ENCODE measurements around the gene SHQ1.
"Not testable (repeated sequence)": the region's sequence is repeated elsewhere in the genome, so short reads cannot be mapped to it uniquely, and the experiment has no call there.

SHQ1 gene

DNA sequence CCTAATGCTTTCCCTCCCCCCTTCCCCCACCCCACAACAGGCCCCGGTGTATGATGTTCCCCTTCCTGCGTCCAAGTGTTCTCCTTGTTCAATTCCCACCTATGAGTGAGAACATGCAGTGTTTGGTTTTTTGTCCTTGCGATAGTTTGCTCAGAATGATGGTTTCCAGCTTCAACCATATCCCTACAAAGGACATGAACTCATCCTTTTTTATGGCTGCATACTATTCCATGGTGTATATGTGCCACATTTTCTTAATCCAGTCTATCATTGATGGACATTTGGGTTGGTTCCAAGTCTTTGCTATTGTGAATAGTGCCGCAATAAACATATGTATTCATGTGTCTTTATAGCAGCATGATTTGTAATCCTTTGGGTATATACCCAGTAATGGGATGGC is 137.8 kb downstream of the SHQ1 start:
- not testable (repeated sequence) for DNase-seq

DNA sequence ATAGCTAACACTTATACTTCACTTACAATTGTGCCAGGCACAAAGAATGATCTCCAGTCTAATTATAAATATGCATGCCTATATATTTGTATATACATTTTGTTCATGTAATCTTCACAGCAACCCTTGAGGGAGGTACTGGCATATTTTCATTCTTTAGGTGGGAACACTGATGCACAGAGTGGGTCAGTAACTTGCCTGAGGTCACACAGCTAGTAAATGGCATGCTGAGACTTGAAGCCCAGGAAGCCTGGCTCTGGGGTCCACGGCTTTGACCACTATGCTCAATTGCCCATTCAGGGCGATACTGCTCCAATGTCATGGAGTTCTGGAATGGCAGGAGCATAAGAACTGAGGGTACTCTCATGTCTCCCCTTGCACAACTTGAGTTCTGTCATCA is 139.8 kb downstream of the SHQ1 start:
- no peak for DNase-seq

- DNase-seq, result no peak
Observed at GRCh38 chr3:72702997-72703396, 145.2 kb downstream of the SHQ1 start.

DNA sequence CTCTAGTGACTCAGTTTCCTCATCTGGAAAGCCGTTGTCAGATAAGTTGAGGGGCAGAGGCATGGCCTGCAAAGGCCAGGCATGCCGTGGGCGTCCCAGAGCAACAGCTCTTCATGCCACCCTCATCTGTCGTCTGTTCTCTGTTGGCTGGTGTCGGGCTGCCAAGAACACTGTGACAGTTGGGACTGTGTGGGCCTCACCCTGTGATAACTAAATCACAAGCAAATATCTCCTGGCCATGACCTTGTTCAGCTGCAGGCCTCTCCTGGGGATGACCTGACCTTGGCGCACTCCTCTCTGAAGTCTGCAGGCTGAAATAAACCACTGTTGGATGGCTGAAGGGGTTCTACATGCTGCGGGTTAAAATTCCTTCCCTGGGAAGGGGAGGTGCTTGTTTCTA is 145.9 kb downstream of the SHQ1 start:
- DNase-seq, result no peak

DNA sequence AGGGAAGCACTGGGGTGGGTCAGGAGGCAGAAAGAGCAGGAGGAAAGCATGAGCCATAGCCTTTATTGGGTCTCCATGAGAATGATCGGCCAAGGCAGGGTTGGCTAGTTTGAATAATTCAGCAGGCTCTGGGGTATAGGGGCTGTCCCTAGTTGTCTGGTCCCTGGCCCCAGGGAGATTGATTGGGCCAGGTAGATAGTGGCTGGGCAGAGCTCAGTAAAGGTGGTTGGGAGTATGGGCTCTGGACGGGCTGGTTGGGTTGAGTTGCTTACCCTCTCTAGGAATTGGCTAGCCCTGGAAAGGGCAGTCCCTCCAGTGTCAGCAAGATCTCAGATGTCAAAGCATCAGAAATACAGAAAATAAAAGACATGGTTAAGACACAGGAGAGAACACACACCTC is 148.1 kb downstream of the SHQ1 start:
- no peak for DNase-seq

DNA sequence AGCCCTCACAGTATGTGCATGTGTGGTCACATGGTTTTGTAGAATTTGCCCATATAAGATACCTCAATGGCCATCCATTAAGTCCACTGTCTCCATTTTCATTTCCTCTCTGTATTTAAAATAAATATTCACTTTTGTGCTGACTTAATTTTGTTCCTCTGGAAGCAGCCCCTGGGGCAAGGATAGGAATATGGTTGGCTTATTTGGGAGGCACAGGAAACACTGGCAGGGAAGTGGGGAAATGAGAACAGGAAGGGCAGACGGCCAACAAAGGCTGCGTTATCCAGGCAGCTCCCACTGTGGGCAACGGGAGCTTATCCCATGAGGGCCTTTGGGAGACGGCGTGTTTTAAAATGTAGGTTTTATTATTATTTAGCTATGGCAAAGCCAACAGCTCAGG is 148.6 kb downstream of the SHQ1 start:
- DNase-seq, result no peak

Data from activated gamma-delta T cell (primary cell).